SW 1271 (cell line): ENCODE data around the gene UNC5A.

ENCODE experiments used
- DNase-seq, 2 experiments: peaks; one replicate each; lab custom pipeline; 2025; lab: John Stamatoyannopoulos, UW

The UNC5A gene

DNA sequence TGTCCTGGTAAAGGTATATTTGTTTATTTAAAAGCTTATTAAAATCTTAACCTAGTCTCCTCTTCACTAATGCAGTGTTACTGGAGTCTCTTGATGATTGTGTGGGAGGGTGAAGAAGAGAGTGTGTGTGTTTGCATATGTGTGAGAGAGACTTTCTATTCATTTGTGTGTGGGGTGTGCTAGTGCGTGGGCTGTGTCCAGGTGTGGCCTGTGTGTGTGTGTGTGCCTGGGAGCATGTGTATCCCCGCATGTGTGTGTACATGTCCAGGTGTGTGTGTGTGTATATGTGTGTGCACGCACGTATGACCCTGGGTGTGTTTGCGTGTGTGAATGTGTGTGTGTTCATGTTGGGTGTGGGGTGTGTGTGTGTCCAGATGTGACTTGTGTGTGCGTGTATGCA lies 10.3 kb upstream of the UNC5A start:
- DNase-seq, result no peak

DNA sequence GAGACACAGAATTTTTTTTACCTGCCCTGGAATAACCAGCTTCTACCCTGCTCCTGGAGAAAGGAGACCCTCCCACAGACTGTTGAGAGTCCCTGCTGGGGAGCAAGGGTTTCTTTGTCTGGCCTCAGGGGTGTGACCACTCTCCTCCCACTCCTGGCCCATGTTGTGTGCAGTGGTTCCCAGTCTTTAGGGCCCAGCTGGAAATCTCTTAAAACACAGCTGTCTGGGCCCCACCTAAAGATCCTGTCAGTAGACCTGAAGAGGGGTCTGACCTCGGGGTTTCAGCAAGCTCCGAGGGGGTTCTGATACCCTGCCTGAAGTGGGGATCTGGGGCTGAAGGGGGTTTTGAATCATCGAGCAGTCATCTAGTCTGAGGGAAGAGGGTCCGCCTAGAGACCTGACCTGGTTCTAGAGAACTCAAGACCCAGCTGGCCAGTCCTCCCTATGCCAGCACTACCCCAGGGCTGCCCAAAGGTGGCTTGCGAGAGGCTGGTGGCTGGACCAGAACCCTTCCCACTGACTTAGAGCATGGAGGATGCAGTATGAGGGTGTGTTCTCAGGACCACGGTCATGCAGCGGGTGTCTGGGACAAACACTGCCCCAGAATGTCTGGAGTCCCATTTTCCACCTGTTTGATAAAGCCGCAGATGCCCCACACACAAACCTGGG lies 8.1 kb upstream of the UNC5A start:
- DNase-seq, result no peak

- DNase-seq, result no peak
Observed at GRCh38 chr5:176803068-176803942, 7.1 kb upstream of the UNC5A start.

- DNase-seq, result no peak
Observed at GRCh38 chr5:176803943-176804498, 6.3 kb upstream of the UNC5A start.

- DNase-seq, result peak in 1 of 2 experiments; percentile 10
Observed at GRCh38 chr5:176806137-176806536, 4.2 kb upstream of the UNC5A start.

GRCh38 chr5:176809544-176810080 lies 747 bp upstream of the UNC5A start:
- no peak for DNase-seq

DNA sequence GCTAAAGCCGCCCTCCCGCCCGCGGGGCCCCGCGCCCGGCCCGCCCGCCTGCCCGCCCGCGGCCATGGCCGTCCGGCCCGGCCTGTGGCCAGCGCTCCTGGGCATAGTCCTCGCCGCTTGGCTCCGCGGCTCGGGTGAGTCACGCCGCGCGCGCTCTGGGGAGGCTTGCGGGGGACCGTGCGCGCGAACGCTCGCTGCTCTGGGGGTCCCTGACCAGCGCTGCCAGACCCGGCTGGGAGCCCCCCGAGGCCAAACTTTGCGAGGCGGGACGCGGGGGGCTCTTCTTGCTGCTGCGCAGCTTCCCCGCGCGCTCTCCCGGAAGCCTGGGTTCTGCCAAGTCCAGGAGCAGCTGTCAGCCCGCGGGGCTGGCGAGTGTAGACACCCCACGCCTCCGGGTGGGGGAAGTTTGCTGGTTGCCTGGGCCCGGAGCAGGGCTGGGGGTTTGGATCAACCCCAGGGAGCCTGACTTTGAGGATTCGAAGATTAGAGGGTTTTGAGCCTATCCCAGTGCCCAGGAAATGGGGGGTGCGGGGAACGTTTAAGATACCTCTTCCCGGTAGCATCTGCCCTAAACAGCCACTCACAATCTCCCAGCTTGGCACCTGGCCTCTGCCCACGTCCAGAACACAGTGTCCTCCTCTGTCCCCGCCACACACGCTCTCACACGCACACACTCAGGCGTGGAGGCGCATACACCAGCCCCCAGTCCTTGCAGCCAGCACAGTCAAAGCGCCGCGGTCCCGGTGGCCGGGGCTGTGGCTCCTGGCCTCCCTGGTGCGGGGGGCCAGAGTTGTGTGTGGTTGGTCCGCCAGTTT lies 535 bp downstream of the UNC5A start:
- DNase-seq, result peak in 1 of 2 experiments; percentile 50

- peak in 1 of 2 experiments; percentile 57 for DNase-seq
Observed at GRCh38 chr5:176812269-176813259, 2.2 kb downstream of the UNC5A start.

DNA sequence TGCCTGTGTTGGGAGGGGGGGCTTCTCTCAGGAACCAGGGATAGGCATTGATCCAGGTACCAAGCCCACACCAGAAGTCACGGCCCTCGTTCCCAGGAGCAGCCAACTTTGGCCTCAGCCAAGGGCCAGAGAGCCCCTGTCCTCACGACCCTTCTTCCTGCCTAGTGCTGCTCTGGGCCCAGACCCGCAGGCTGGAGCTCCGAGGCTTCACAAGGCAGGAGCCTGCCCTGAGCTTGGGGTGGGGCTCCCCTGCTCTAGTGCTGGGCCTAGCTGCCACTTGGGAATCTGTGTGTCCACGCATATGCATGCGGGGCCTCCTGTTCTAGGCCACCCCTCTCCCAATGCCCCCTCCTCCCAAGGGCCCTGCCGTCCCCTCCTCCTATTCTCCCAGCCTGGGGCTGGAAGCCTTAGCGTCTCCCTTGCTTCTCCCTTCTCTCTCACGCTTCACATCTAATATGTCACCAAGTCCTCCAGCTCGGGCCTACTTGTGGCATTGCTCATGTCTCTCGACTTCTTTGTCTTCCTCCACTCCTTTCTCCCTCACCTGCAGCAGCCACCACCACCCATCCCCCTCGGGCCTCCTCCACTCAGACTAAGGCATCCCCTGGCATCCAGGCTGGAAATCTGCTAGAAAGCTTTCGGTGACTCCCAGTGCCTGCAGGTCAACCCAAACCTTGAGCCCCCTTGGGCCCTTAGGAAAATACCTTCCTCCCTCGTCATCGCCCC lies 3.4 kb downstream of the UNC5A start:
- no peak for DNase-seq

GRCh38 chr5:176814313-176814685 lies 3.9 kb downstream of the UNC5A start:
- no peak for DNase-seq

DNA sequence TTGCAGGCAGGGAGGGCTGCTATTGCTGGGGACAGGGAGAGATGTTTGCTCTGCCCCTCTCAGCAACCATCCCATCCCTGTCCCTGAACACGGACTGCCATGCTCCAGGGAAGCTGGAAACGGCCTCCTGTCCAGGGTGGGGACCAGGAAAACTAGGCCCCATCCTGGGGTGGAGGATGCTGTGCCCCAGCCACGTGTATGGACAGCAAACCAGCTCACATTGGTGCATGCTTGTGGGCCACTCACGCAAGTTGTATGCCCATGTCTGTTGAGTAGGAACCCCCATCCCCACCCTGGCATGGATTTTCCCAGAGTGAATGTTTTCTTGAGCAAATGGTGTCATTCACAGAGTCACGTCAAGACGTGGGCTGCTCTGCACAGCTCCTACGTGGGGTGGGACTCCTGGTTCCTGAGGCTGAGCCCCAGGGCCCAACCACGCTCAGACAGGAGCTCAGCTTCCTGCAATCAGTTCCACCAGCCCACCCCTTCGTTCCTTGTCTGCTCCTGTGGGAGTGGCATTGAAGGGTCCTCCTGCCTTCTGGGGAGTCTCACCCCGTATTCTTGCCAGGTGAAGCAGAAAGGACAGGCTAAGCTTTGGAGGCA lies 4.6 kb downstream of the UNC5A start:
- no peak for DNase-seq

- DNase-seq, result no peak
Observed at GRCh38 chr5:176816043-176816745, 5.8 kb downstream of the UNC5A start.

GRCh38 chr5:176816791-176817347 lies 6.5 kb downstream of the UNC5A start:
- DNase-seq, result no peak

- no peak for DNase-seq
Observed at GRCh38 chr5:176817369-176817840, 7.0 kb downstream of the UNC5A start.

- peak in 1 of 2 experiments; percentile 61 for DNase-seq
Observed at GRCh38 chr5:176817841-176818377, 7.5 kb downstream of the UNC5A start.

DNA sequence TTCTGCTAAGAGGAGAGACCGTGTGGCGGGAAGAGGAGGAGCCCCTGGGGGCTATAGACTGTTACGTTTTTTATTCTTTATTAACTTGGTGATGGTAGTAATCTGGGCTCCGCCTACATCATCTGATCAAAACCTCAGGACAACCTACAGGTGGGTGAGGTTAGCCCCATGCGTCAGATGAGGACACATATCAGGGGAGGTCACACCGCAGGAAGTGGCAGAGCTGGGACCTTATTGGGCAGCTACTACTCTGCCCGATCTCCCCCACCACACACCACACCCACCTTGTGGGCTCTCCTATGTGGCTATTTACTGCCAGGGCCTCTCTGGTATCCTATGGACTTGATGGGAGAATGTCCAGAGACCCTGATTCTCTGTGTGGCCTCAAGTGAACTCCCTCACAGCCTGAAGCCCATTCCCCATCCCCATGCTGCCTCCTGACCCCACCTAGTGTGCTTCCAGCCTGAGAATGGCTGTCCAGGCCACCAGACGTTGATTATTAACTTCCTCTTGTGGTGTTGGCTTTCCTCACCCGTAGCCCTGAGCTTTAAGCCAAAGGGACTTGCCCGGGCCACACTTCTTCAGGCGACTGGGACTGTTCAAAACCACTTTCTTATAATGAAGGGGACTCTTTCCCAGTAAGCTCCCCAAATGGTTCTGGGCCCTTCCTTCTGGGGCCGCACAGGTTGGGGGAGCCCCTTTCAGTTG lies 8.2 kb downstream of the UNC5A start:
- DNase-seq, result no peak

GRCh38 chr5:176819476-176819875 lies 9.1 kb downstream of the UNC5A start:
- no peak for DNase-seq

DNA sequence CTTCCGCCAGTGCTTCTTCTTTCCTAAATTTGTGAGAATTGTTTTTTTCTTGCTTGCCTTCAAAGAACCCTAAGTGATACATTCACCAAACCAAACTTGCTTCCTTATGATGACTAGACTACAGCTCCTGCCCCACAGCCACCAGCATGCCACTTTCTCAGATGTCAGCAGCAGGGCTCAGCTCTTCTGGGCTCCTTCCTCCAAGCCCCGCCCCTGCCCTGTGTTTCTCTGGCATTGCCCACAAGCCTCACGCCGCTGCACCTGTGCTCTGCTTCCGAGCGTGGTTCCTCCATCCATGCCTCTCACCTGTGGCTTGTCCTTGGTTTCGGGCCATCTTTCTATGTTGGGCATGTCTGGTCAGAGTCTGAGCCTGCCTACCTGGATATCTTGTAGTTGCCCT lies 10.6 kb downstream of the UNC5A start:
- no peak for DNase-seq
